Vagina (tissue), 2 donors: ENCODE results near the gene JMJD6. TPM values are rescaled to one million over a fixed set of nuclear protein-coding genes. Genes with fewer than 3 reads are reported as not detected.
"Not testable (repeated sequence)": the region's sequence is repeated elsewhere in the genome, so short reads cannot be mapped to it uniquely, and the experiment has no call there.

Source experiments
- DNase-seq, 2 donors: peaks; one replicate each; pipeline ENCODE4 v3.0.0-alpha.2; 2017; ENCODE audit errors: extremely low spot score in 2 of 2
- H3K27ac ChIP-seq: fragments of 200-600 bp; sonication (generic); one replicate; pipeline ENCODE4 v1.5.1; 2019
- H3K27me3 ChIP-seq: fragments of 200-600 bp; sonication (generic); one replicate; pipeline ENCODE4 v1.5.1; 2019
- H3K36me3 ChIP-seq, 2 donors: fragments of 200-600 bp; sonication (generic); one replicate each; pipeline ENCODE4 v1.5.1; 2017 to 2019
- H3K4me1 ChIP-seq: fragments of 200-600 bp; sonication (generic); one replicate; pipeline ENCODE4 v1.5.1; 2019
- H3K4me3 ChIP-seq, 2 donors: fragments of 200-600 bp; sonication (generic); 1 replicate in 1 of 2; 2 replicates in 1 of 2; pipeline ENCODE4 v1.5.1; 2016 to 2019
- H3K9me3 ChIP-seq: fragments of 200-600 bp; sonication (generic); one replicate; pipeline ENCODE4 v1.5.1; 2019
- CTCF ChIP-seq, 3 experiments: fragments of 450-650 bp in 2 of 3; fragments of 200-600 bp in 1 of 3; sonication (generic) in 1 of 3; IDR thresholded peaks; one replicate each; pipeline ENCODE4 v1.5.1; 2017 to 2019; ENCODE audit warnings: antibody characterized with exemption in 3 of 3, mild to moderate bottlenecking in 2 of 3, moderate library complexity in 2 of 3
- POLR2A ChIP-seq, 2 donors: fragments of 450-650 bp; IDR thresholded peaks; one replicate each; pipeline ENCODE4 v1.6.1; 2017; ENCODE audit warnings: antibody characterized with exemption in 2 of 2, mild to moderate bottlenecking in 2 of 2, moderate library complexity in 2 of 2
- POLR2AphosphoS5 ChIP-seq, 2 donors: sonication (generic); formaldehyde crosslinking; IDR thresholded peaks; one replicate each; pipeline ENCODE4 v1.9.0; 2017; ENCODE audit warnings: antibody characterized with exemption in 2 of 2, mild to moderate bottlenecking in 2 of 2, low read depth in 1 of 2; ENCODE audit not compliant: insufficient read depth in 1 of 2
- intact Hi-C: fragments of 100-400 bp; cut with DNase I; formaldehyde crosslinking; loops from one replicate; pipeline ENCODE4 v1.15.1; 2023
- total RNA-seq: library from RNA; depleted of rRNA; stranded (reverse); fragments of >200 nt; gene quantifications from one replicate; pipeline ENCODE4 v1.2.3, GENCODE V29; 2016

JMJD6 gene
- total RNA-seq, 1 donor from 2014 or later, result 28.0 TPM

- no peaks in the 10 kb centered on the region for H3K4me1 ChIP-seq
- no peak for DNase-seq
- peaks cover 0 to 30% of the 10 kb centered on the region in 2 donors for H3K36me3 ChIP-seq
- TF ChIP-seq POLR2AphosphoS5 (IDR thresholded peaks at IDR 0.05; ENCODE audit: insufficient read depth in 1 of 2, low read depth in 1 of 2) (no peak), CTCF (IDR thresholded peaks at IDR 0.05) (no peak), POLR2A (IDR thresholded peaks at IDR 0.05) (no peak)
- H3K27me3 ChIP-seq, result no peaks in the 10 kb centered on the region
- H3K4me3 ChIP-seq, result no peak overlapping the region
- no peak overlapping the region for H3K27ac ChIP-seq
- intact Hi-C loops, result no loop called here
- no peaks in the 10 kb centered on the region for H3K9me3 ChIP-seq
These were observed 22.3 kb upstream of the JMJD6 start for GRCh38 chr17:76748657-76749056.

GRCh38 chr17:76747716-76748363 lies 21.4 kb upstream of the JMJD6 start:
- DNase-seq, result no peak
- intact Hi-C loops, result no loop called here
- peaks cover 0 to 35% of the 10 kb centered on the region in 2 donors for H3K36me3 ChIP-seq
- no peaks in the 10 kb centered on the region for H3K27me3 ChIP-seq
- no peaks in the 10 kb centered on the region for H3K4me1 ChIP-seq
- no peak for TF ChIP-seq CTCF (IDR thresholded peaks at IDR 0.05)
- TF ChIP-seq POLR2A (IDR thresholded peaks at IDR 0.05), result no peak
- no peak for TF ChIP-seq POLR2AphosphoS5 (IDR thresholded peaks at IDR 0.05; ENCODE audit: insufficient read depth in 1 of 2, low read depth in 1 of 2)
- H3K4me3 ChIP-seq, result no peak overlapping the region
- no peak overlapping the region for H3K27ac ChIP-seq
- H3K9me3 ChIP-seq, result no peaks in the 10 kb centered on the region

- H3K27ac ChIP-seq, intact Hi-C loops, H3K27me3 ChIP-seq, H3K4me3 ChIP-seq, H3K9me3 ChIP-seq, H3K4me1 ChIP-seq, DNase-seq: not testable (repeated sequence)
- H3K36me3 ChIP-seq, result peaks cover 0 to 48% of the 10 kb centered on the region in 2 donors
These were observed 19.4 kb upstream of the JMJD6 start for GRCh38 chr17:76745785-76746184.

GRCh38 chr17:76744747-76745146 lies 18.3 kb upstream of the JMJD6 start:
- DNase-seq, result no peak
- H3K4me3 ChIP-seq, result no peak overlapping the region
- H3K27ac ChIP-seq, result no peak overlapping the region
- intact Hi-C loops, result no loop called here
- no peak for TF ChIP-seq POLR2A (IDR thresholded peaks at IDR 0.05)
- TF ChIP-seq CTCF (IDR thresholded peaks at IDR 0.05), result no peak
- TF ChIP-seq POLR2AphosphoS5 (IDR thresholded peaks at IDR 0.05; ENCODE audit: insufficient read depth in 1 of 2, low read depth in 1 of 2), result no peak
- no peaks in the 10 kb centered on the region for H3K9me3 ChIP-seq
- H3K36me3 ChIP-seq, result peaks cover 0 to 48% of the 10 kb centered on the region in 2 donors
- peaks cover 13% of the 10 kb centered on the region for H3K4me1 ChIP-seq
- H3K27me3 ChIP-seq, result no peaks in the 10 kb centered on the region

GRCh38 chr17:76742958-76743357 lies 16.6 kb upstream of the JMJD6 start:
- H3K36me3 ChIP-seq, result peaks cover 0 to 45% of the 10 kb centered on the region in 2 donors
- no peak for DNase-seq
- no peak overlapping the region for H3K27ac ChIP-seq
- peaks cover 30% of the 10 kb centered on the region for H3K4me1 ChIP-seq
- H3K4me3 ChIP-seq, result no peak overlapping the region
- no peaks in the 10 kb centered on the region for H3K27me3 ChIP-seq
- no peak for TF ChIP-seq POLR2A (IDR thresholded peaks at IDR 0.05)
- no peak for TF ChIP-seq CTCF (IDR thresholded peaks at IDR 0.05)
- no peak for TF ChIP-seq POLR2AphosphoS5 (IDR thresholded peaks at IDR 0.05; ENCODE audit: insufficient read depth in 1 of 2, low read depth in 1 of 2)
- intact Hi-C loops, result no loop called here
- no peaks in the 10 kb centered on the region for H3K9me3 ChIP-seq
